A673 (cell line): Measurements from ENCODE around the gene ADARB2.

Experiments
- CTCF ChIP-seq: fragments of 300-800, 200-600 bp; sonication (generic); conservative IDR thresholded peaks from 2 replicates; pipeline ENCODE4 v1.5.1; 2017; ENCODE audit warnings: low read depth, mild to moderate bottlenecking, antibody characterized with exemption, low read length, moderate library complexity, mixed read lengths
- EZH2 ChIP-seq: fragments of 200-600 bp; sonication (generic); IDR thresholded peaks from 2 replicates; pipeline ENCODE4 v1.6.1; 2017; ENCODE audit warnings: borderline replicate concordance, low read depth, mild to moderate bottlenecking, mixed read lengths, antibody characterized with exemption, low read length; ENCODE audit not compliant: poor library complexity, severe bottlenecking

- TF ChIP-seq CTCF (no peak), EZH2 (no peak)
These were observed 379.2 kb downstream of the ADARB2 start for GRCh38 chr10:1358147-1358546.
